WTC11 (cell line): Measurements from ENCODE around the gene TTLL11. TPM values are rescaled to one million over a fixed set of nuclear protein-coding genes. Genes with fewer than 3 reads are reported as not detected.

ENCODE experiments used
- ATAC-seq: fragments of 200-7000 bp; cut with Tn5 transposase; 2 replicates; pipeline ENCODE4 v1.10.0; 2021; ENCODE audit warnings: mild to moderate bottlenecking, moderate library complexity
- CTCF ChIA-PET: fragments of 300-600 bp; sonication (Branson Sonifier 250); formaldehyde crosslinking; loops from one replicate; lab custom pipeline; 2021; ENCODE audit warnings: antibody characterized with exemption; lab: Charles Lee
- POLR2A ChIA-PET: fragments of 350-600 bp; sonication (Branson Sonifier 250); formaldehyde crosslinking; loops from one replicate; lab custom pipeline; 2021; ENCODE audit warnings: antibody characterized with exemption; lab: Charles Lee
- DNase-seq: peaks from one replicate; pipeline ENCODE4 v3.0.0; 2021; ENCODE audit warnings: low spot score
- H3K27ac Mint-ChIP-seq: 2 replicates; pipeline ENCODE4 v1.8.0; 2021; ENCODE audit warnings: mixed read lengths
- H3K27me3 Mint-ChIP-seq: 2 replicates; pipeline ENCODE4 v1.8.0; 2021; ENCODE audit warnings: low read depth, mild to moderate bottlenecking, moderate library complexity, mixed read lengths
- H3K36me3 Mint-ChIP-seq: 2 replicates; pipeline ENCODE4 v1.8.0; 2021; ENCODE audit warnings: mixed read lengths
- H3K4me1 Mint-ChIP-seq: 2 replicates; pipeline ENCODE4 v1.8.0; 2022; ENCODE audit warnings: mixed read lengths
- H3K4me3 Mint-ChIP-seq: 2 replicates; pipeline ENCODE4 v1.8.0; 2021; ENCODE audit warnings: mild to moderate bottlenecking, moderate library complexity, mixed read lengths
- H3K9me3 Mint-ChIP-seq: 2 replicates; pipeline ENCODE4 v1.8.0; 2021; ENCODE audit warnings: mixed read lengths
- AR ChIP-seq: fragments of 250-450 bp; sonication (Bioruptor Pico); IDR thresholded peaks from 2 replicates; pipeline ENCODE4 v1.9.0; 2021; ENCODE audit warnings: mild to moderate bottlenecking
- CREB1 ChIP-seq: sonication (generic); formaldehyde crosslinking; IDR thresholded peaks from 2 replicates; pipeline ENCODE4 v1.8.0; 2023; ENCODE audit warnings: mild to moderate bottlenecking, missing genetic modification reagents
- E2F4 ChIP-seq: sonication (generic); formaldehyde crosslinking; IDR thresholded peaks from 2 replicates; pipeline ENCODE4 v1.8.1; 2022; ENCODE audit warnings: low read depth, mild to moderate bottlenecking, moderate library complexity, missing genetic modification reagents, borderline replicate concordance
- ESRRA ChIP-seq: sonication (generic); formaldehyde crosslinking; IDR thresholded peaks from 2 replicates; pipeline ENCODE4 v1.8.1; 2022; ENCODE audit warnings: mild to moderate bottlenecking, missing genetic modification reagents, borderline replicate concordance
- FOXK1 ChIP-seq: sonication (generic); formaldehyde crosslinking; IDR thresholded peaks from 2 replicates; pipeline ENCODE4 v1.8.0; 2022; ENCODE audit warnings: mild to moderate bottlenecking, moderate library complexity, missing genetic modification reagents
- MAX ChIP-seq: sonication (generic); formaldehyde crosslinking; IDR thresholded peaks from 2 replicates; pipeline ENCODE4 v1.8.0; 2022; ENCODE audit warnings: mild to moderate bottlenecking, missing genetic modification reagents
- MLX ChIP-seq: sonication (generic); formaldehyde crosslinking; IDR thresholded peaks from 2 replicates; pipeline ENCODE4 v1.8.1; 2023; ENCODE audit warnings: mild to moderate bottlenecking, missing genetic modification reagents, moderate library complexity
- NFATC4 ChIP-seq: fragments of 250-450 bp; sonication (Bioruptor Pico); IDR thresholded peaks from 2 replicates; pipeline ENCODE4 v1.9.0; 2021; ENCODE audit warnings: mild to moderate bottlenecking
- OVOL2 ChIP-seq: fragments of 250-450 bp; sonication (Bioruptor Pico); IDR thresholded peaks from 2 replicates; pipeline ENCODE4 v1.9.0; 2021; ENCODE audit warnings: mild to moderate bottlenecking, borderline replicate concordance
- PREB ChIP-seq: sonication (generic); formaldehyde crosslinking; IDR thresholded peaks from 2 replicates; pipeline ENCODE4 v1.8.1; 2022; ENCODE audit warnings: mild to moderate bottlenecking, missing genetic modification reagents, moderate library complexity, borderline replicate concordance
- PRRX2 ChIP-seq: fragments of 250-450 bp; sonication (Bioruptor Pico); IDR thresholded peaks from 2 replicates; pipeline ENCODE4 v1.8.0; 2021; ENCODE audit warnings: mild to moderate bottlenecking
- SMAD3 ChIP-seq: sonication (generic); formaldehyde crosslinking; IDR thresholded peaks from 2 replicates; pipeline ENCODE4 v1.8.0; 2022; ENCODE audit warnings: missing genetic modification reagents, mild to moderate bottlenecking, borderline replicate concordance
- SMAD4 ChIP-seq: sonication (generic); formaldehyde crosslinking; IDR thresholded peaks from 2 replicates; pipeline ENCODE4 v1.8.0; 2022; ENCODE audit warnings: mild to moderate bottlenecking, missing genetic modification reagents
- TEAD1 ChIP-seq: sonication (generic); formaldehyde crosslinking; IDR thresholded peaks from 2 replicates; pipeline ENCODE4 v1.8.0; 2022; ENCODE audit warnings: mild to moderate bottlenecking, missing genetic modification reagents
- TP53 ChIP-seq: sonication (generic); formaldehyde crosslinking; IDR thresholded peaks from 2 replicates; pipeline ENCODE4 v1.8.1; 2023; ENCODE audit warnings: mild to moderate bottlenecking, missing genetic modification reagents
- ZNF232 ChIP-seq: sonication (generic); formaldehyde crosslinking; IDR thresholded peaks from 2 replicates; pipeline ENCODE4 v1.8.0; 2022; ENCODE audit warnings: mild to moderate bottlenecking, missing genetic modification reagents
- ZNF263 ChIP-seq: sonication (generic); formaldehyde crosslinking; IDR thresholded peaks from 2 replicates; pipeline ENCODE4 v1.8.1; 2022; ENCODE audit warnings: low read depth, mild to moderate bottlenecking, moderate library complexity, missing genetic modification reagents
- ZNF281 ChIP-seq: sonication (generic); formaldehyde crosslinking; IDR thresholded peaks from 2 replicates; pipeline ENCODE4 v1.8.0; 2023; ENCODE audit warnings: mild to moderate bottlenecking, missing genetic modification reagents
- ZNF317 ChIP-seq: sonication (generic); formaldehyde crosslinking; IDR thresholded peaks from 2 replicates; pipeline ENCODE4 v1.8.1; 2023; ENCODE audit warnings: low read depth, mild to moderate bottlenecking, moderate library complexity, missing genetic modification reagents, borderline replicate concordance
- ZNF396 ChIP-seq: fragments of 250-450 bp; sonication (Bioruptor Pico); IDR thresholded peaks from 2 replicates; pipeline ENCODE4 v1.8.0; 2021; ENCODE audit warnings: mild to moderate bottlenecking, moderate library complexity, borderline replicate concordance
- total RNA-seq: library from RNA; stranded (reverse); gene quantifications from 3 replicates; pipeline ENCODE4 v1.2.3, GENCODE V29; 2021

TTLL11 gene
- total RNA-seq, 1 experiment from 2014 or later = 1.1 TPM

- CTCF ChIA-PET = no interaction called here
- POLR2A ChIA-PET = no interaction called here
- ATAC-seq (no peak), DNase-seq (no peak)
- no peak overlapping the region for H3K27ac Mint-ChIP-seq
- H3K9me3 Mint-ChIP-seq = peaks cover 16% of the 10 kb centered on the region
- H3K36me3 Mint-ChIP-seq = peaks cover 6% of the 10 kb centered on the region
- H3K27me3 Mint-ChIP-seq = peaks cover 4% of the 10 kb centered on the region; the same call in 1 of the 2 replicates
- H3K4me3 Mint-ChIP-seq = no peak overlapping the region
- TF ChIP-seq ZNF317 (CRISPR knock-in tag) = peak; percentile 94
- no peak for TF ChIP-seq FOXK1 (CRISPR knock-in tag)
- TF ChIP-seq, all 79 proteins: peak for 1
- no peaks in the 10 kb centered on the region for H3K4me1 Mint-ChIP-seq
Measured at GRCh38 chr9:121900163-121900562, 192.9 kb downstream of the TTLL11 start.

- no peaks in the 10 kb centered on the region for H3K4me1 Mint-ChIP-seq
Measured at GRCh38 chr9:121898856-121899255, 194.3 kb downstream of the TTLL11 start.

GRCh38 chr9:121897140-121897539, 196.0 kb downstream of the TTLL11 start:
- Mint-ChIP-seq H3K4me1 (no peaks in the 10 kb centered on the region), H3K27ac (no peak overlapping the region), H3K9me3 (peaks cover 19% of the 10 kb centered on the region), H3K4me3 (no peak overlapping the region), H3K27me3 (peaks cover 4% of the 10 kb centered on the region; the same call in 1 of the 2 replicates), H3K36me3 (peaks cover 6% of the 10 kb centered on the region)
- no peak for ATAC-seq
- ChIA-PET POLR2A (no interaction called here), CTCF (no interaction called here)
- DNase-seq = no peak
- TF ChIP-seq TEAD1 (CRISPR knock-in tag) = no peak
- TF ChIP-seq PREB = no peak

More at GRCh38 chr9:121898856-121899255, 194.3 kb downstream of the TTLL11 start:
- Mint-ChIP-seq H3K9me3 (peaks cover 19% of the 10 kb centered on the region), H3K36me3 (peaks cover 6% of the 10 kb centered on the region), H3K27me3 (peaks cover 4% of the 10 kb centered on the region; the same call in 1 of the 2 replicates), H3K27ac (no peak overlapping the region), H3K4me3 (no peak overlapping the region)
- ChIA-PET CTCF (interaction anchor here (0.7 to 0.8 kb wide), 2 partner anchors 14 to 130 kb away, joined by 3 read pairs; no protein-coding TSS in a partner anchor), POLR2A (no interaction called here)
- no peak for TF ChIP-seq AR (CRISPR knock-in tag)
- no peak for DNase-seq
- ATAC-seq = no peak

- H3K4me1 Mint-ChIP-seq = no peaks in the 10 kb centered on the region
- H3K9me3 Mint-ChIP-seq = peaks cover 19% of the 10 kb centered on the region
- H3K27ac Mint-ChIP-seq = peak overlapping the region; percentile 26; the same call in 1 of the 2 replicates
- POLR2A ChIA-PET = no interaction called here
- peaks cover 4% of the 10 kb centered on the region; the same call in 1 of the 2 replicates for H3K27me3 Mint-ChIP-seq
- CTCF ChIA-PET = no interaction called here
- no peak overlapping the region for H3K4me3 Mint-ChIP-seq
- ATAC-seq = no peak
- peaks cover 6% of the 10 kb centered on the region for H3K36me3 Mint-ChIP-seq
- TF ChIP-seq SMAD4 (no peak), ZNF232 (CRISPR knock-in tag) (no peak), MAX (CRISPR knock-in tag) (no peak), CREB1 (CRISPR knock-in tag) (no peak), MLX (no peak), TP53 (CRISPR knock-in tag) (no peak), PRRX2 (CRISPR knock-in tag) (no peak), ZNF263 (CRISPR knock-in tag) (no peak), ZNF396 (CRISPR knock-in tag) (no peak), NFATC4 (CRISPR knock-in tag) (no peak), ZNF281 (no peak), E2F4 (CRISPR knock-in tag) (no peak), SMAD3 (CRISPR knock-in tag) (no peak), ESRRA (CRISPR knock-in tag) (no peak), OVOL2 (no peak)
- no peak for DNase-seq
Measured at GRCh38 chr9:121896545-121896943, 196.6 kb downstream of the TTLL11 start.
